OCI-LY1 (cell line): ENCODE measurements around the gene CETP.

Source experiments
- CTCF ChIP-seq: fragments of 200-600 bp; sonication (generic), shearing (Covaris generic); IDR thresholded peaks from 2 replicates; pipeline ENCODE4 v1.5.1; 2017; ENCODE audit warnings: mild to moderate bottlenecking, antibody characterized with exemption, low read length, moderate library complexity, mixed read lengths
- EZH2 ChIP-seq: fragments of 200-600 bp; sonication (generic), shearing (Covaris generic); IDR thresholded peaks from 2 replicates; pipeline ENCODE4 v1.8.0; 2017; ENCODE audit warnings: borderline replicate concordance, mixed run types, mild to moderate bottlenecking, antibody characterized with exemption, low read length, moderate library complexity, mixed read lengths

GRCh38 chr16:56941856-56942331 lies 19.9 kb upstream of the CETP start:
- TF ChIP-seq CTCF (no peak), EZH2 (no peak)
